Fibroblast of lung (primary cell): ENCODE measurements around the gene PIGA. TPM values are rescaled to one million over a fixed set of nuclear protein-coding genes. Genes with fewer than 3 reads are reported as not detected.

Experiments
- DNase-seq, 2 donors: peaks; one replicate each; pipeline versions ENCODE4 v3.0.0 to v3.0.0-alpha.2; 2010; ENCODE audit warnings: low read depth in 2 of 2
- H2AFZ ChIP-seq: 2 replicates; pipeline ENCODE4 v1.5.1; 2012; ENCODE audit warnings: low read length, control low read depth, inconsistent platforms
- H3K27ac ChIP-seq: 2 replicates; pipeline ENCODE4 v1.5.1; 2011; ENCODE audit warnings: low read length, control low read depth; ENCODE audit not compliant: insufficient read depth
- H3K27me3 ChIP-seq: 2 replicates; pipeline ENCODE4 v1.5.1; 2011; ENCODE audit warnings: mild to moderate bottlenecking, low read length; ENCODE audit not compliant: control insufficient read depth, insufficient read depth
- H3K36me3 ChIP-seq: 2 replicates; pipeline ENCODE4 v1.5.1; 2011; ENCODE audit warnings: low read length; ENCODE audit not compliant: control insufficient read depth, insufficient read depth
- H3K4me1 ChIP-seq: 2 replicates; pipeline ENCODE4 v1.5.1; 2011; ENCODE audit warnings: low read length; ENCODE audit not compliant: control insufficient read depth, insufficient read depth; ENCODE audit errors: extremely low read depth
- H3K4me2 ChIP-seq: 2 replicates; pipeline ENCODE4 v1.5.1; 2011; ENCODE audit warnings: low read length, control low read depth; ENCODE audit not compliant: insufficient read depth; ENCODE audit errors: extremely low read depth
- H3K4me3 ChIP-seq, 4 experiments: fragments of 200-600 bp in 1 of 4; sonication (generic) in 1 of 4; replicated peaks in 1 of 4; 2 replicates each; pipeline ENCODE4 v1.5.1; 2011 to 2016; ENCODE audit warnings: low read length in 4 of 4, low read depth in 3 of 4, mild to moderate bottlenecking in 3 of 4, control low read depth in 2 of 4, inconsistent platforms in 1 of 4, mixed read lengths in 1 of 4; ENCODE audit not compliant: insufficient read depth in 1 of 4; ENCODE audit errors: control extremely low read depth in 1 of 4
- H3K79me2 ChIP-seq: 2 replicates; pipeline ENCODE4 v1.5.1; 2012; ENCODE audit warnings: mild to moderate bottlenecking, low read length, inconsistent platforms; ENCODE audit not compliant: control insufficient read depth, insufficient read depth
- H3K9ac ChIP-seq: 2 replicates; pipeline ENCODE4 v1.5.1; 2011; ENCODE audit warnings: mild to moderate bottlenecking, low read length, control low read depth; ENCODE audit not compliant: insufficient read depth
- H3K9me3 ChIP-seq: 2 replicates; pipeline ENCODE4 v1.5.1; 2012; ENCODE audit warnings: low read depth, low read length; ENCODE audit not compliant: control insufficient read depth, insufficient read depth
- H4K20me1 ChIP-seq: 2 replicates; pipeline ENCODE4 v1.5.1; 2011; ENCODE audit warnings: low read length; ENCODE audit not compliant: control insufficient read depth, insufficient read depth; ENCODE audit errors: extremely low read depth
- EZH2 ChIP-seq: IDR thresholded peaks from 2 replicates; pipeline ENCODE4 v1.5.1; 2012; ENCODE audit warnings: low read length, control low read depth, mild to moderate bottlenecking; ENCODE audit errors: missing control alignments
- polyA plus RNA-seq, 2 donors: library from polyadenylated mRNA; depleted of rRNA in 1 of 2; stranded (reverse) in 1 of 2; unstranded in 1 of 2; fragments of >200 nt; gene quantifications; 2 replicates each; pipeline ENCODE4 v1.2.1, GENCODE V29; 2011 to 2012; ENCODE audit warnings: missing spikeins in 1 of 2
- total RNA-seq: library from RNA; depleted of rRNA; stranded (reverse); fragments of >200 nt; gene quantifications from 2 replicates; pipeline ENCODE4 v1.2.1, GENCODE V29; 2014
- TF ChIP-seq, protein P1 (sequence below), 2 donors: IDR thresholded peaks in 1 of 2; conservative IDR thresholded peaks in 1 of 2; 1 replicate in 1 of 2; 2 replicates in 1 of 2; pipeline ENCODE4 v1.5.1; 2011 to 2012; ENCODE audit warnings: low read length in 2 of 2, control low read depth in 1 of 2, inconsistent platforms in 1 of 2, low read depth in 1 of 2, mild to moderate bottlenecking in 1 of 2

Gene PIGA
- total and polyA plus RNA-seq, 2 donors (not counting 1 experiment from before 2014, with no cell fraction given) = 4.8 to 6.9 TPM

- no peak overlapping the region for H3K27ac ChIP-seq
- DNase-seq = no peak
Observed at GRCh38 chrX:15328821-15329220, 6.5 kb downstream of the PIGA start.

DNA sequence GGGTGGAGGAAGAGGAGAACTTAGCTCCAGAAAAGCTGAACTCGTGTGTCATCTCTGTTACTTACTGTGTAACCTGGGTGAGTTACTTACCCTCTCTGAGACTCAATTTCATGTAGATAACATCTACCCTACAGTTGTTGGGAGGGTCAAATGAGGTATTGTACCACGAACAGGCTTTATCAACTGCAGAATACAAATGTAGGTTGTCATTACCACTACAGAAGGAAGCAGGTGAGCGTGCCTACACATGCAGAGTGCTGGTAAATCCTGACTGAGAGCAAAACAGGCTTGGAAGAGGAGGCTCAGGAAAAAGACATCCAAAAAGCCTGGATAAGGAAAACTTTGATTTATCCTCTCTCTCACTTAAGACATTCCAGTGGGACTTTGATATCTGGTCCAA lies 7.2 kb downstream of the PIGA start:
- H4K20me1 ChIP-seq = no peaks in the 10 kb centered on the region
- H3K27ac ChIP-seq = no peak overlapping the region
- H3K79me2 ChIP-seq = no peaks in the 10 kb centered on the region
- no peak overlapping the region for H2AFZ ChIP-seq
- no peak for DNase-seq
- no peaks in the 10 kb centered on the region for H3K4me1 ChIP-seq
- TF ChIP-seq EZH2 = no peak
- TF ChIP-seq, protein P1, sequence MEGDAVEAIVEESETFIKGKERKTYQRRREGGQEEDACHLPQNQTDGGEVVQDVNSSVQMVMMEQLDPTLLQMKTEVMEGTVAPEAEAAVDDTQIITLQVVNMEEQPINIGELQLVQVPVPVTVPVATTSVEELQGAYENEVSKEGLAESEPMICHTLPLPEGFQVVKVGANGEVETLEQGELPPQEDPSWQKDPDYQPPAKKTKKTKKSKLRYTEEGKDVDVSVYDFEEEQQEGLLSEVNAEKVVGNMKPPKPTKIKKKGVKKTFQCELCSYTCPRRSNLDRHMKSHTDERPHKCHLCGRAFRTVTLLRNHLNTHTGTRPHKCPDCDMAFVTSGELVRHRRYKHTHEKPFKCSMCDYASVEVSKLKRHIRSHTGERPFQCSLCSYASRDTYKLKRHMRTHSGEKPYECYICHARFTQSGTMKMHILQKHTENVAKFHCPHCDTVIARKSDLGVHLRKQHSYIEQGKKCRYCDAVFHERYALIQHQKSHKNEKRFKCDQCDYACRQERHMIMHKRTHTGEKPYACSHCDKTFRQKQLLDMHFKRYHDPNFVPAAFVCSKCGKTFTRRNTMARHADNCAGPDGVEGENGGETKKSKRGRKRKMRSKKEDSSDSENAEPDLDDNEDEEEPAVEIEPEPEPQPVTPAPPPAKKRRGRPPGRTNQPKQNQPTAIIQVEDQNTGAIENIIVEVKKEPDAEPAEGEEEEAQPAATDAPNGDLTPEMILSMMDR (conservative IDR thresholded peaks at IDR 0.05 in 1 of 2, IDR thresholded peaks at IDR 0.05 in 1 of 2; ENCODE audit: low read depth in 1 of 2, low read length in 2 of 2) = no peak
- no peaks in the 10 kb centered on the region for H3K27me3 ChIP-seq
- H3K4me3 ChIP-seq = no peak overlapping the region
- no peaks in the 10 kb centered on the region for H3K9me3 ChIP-seq
- no peak overlapping the region for H3K9ac ChIP-seq
- H3K36me3 ChIP-seq = no peaks in the 10 kb centered on the region
- no peak overlapping the region for H3K4me2 ChIP-seq

More at GRCh38 chrX:15328821-15329220, 6.5 kb downstream of the PIGA start:
- no peaks in the 10 kb centered on the region for H3K9me3 ChIP-seq
- H4K20me1 ChIP-seq = no peaks in the 10 kb centered on the region
- H3K36me3 ChIP-seq = no peaks in the 10 kb centered on the region
- no peaks in the 10 kb centered on the region for H3K4me1 ChIP-seq
- no peaks in the 10 kb centered on the region for H3K27me3 ChIP-seq
- no peak overlapping the region for H3K9ac ChIP-seq
- H2AFZ ChIP-seq = no peak overlapping the region
- H3K4me3 ChIP-seq = no peak overlapping the region
- no peak overlapping the region for H3K4me2 ChIP-seq
- H3K79me2 ChIP-seq = no peaks in the 10 kb centered on the region
- no peak for TF ChIP-seq EZH2
- TF ChIP-seq, protein P1 (conservative IDR thresholded peaks at IDR 0.05 in 1 of 2, IDR thresholded peaks at IDR 0.05 in 1 of 2; ENCODE audit: low read depth in 1 of 2, low read length in 2 of 2) = no peak

GRCh38 chrX:15322472-15322871 lies 12.9 kb downstream of the PIGA start:
- Histone ChIP-seq H4K20me1 (no peaks in the 10 kb centered on the region), H3K79me2 (no peaks in the 10 kb centered on the region), H3K27ac (no peak overlapping the region), H3K4me1 (no peaks in the 10 kb centered on the region), H3K9me3 (no peaks in the 10 kb centered on the region), H3K9ac (no peak overlapping the region), H3K4me2 (no peak overlapping the region), H3K27me3 (no peaks in the 10 kb centered on the region), H3K36me3 (no peaks in the 10 kb centered on the region), H3K4me3 (no peak overlapping the region), H2AFZ (no peak overlapping the region)
- TF ChIP-seq EZH2 = no peak
- TF ChIP-seq, protein P1 (conservative IDR thresholded peaks at IDR 0.05 in 1 of 2, IDR thresholded peaks at IDR 0.05 in 1 of 2; ENCODE audit: low read depth in 1 of 2, low read length in 2 of 2) = no peak
- DNase-seq = no peak
